Measurements from ENCODE around the gene RAMP1.
A peak's percentile ranks its signal among the peaks of the same experiment; 100 is the strongest.

The RAMP1 gene

GRCh38 chr2:237860273-237860935, 981 bp downstream of the RAMP1 start:
- no peak for TF ChIP-seq CTCF (IDR thresholded peaks at IDR 0.05; ENCODE audit: unreplicated experiment in 3 of 3)
- Mint-ChIP-seq H3K27ac (peak overlapping the region in 1 of 3 experiments; percentile 55), H3K4me3 (peak overlapping the region; percentile 69 to 81 (median 77)), H3K4me1 (peaks cover 21% of the 10 kb centered on the region), H3K36me3 (ENCODE audit: low read depth) (no peaks in the 10 kb centered on the region), H3K9me3 (no peaks in the 10 kb centered on the region), H3K27me3 (ENCODE audit: low read depth) (peaks cover 73% of the 10 kb centered on the region)

GRCh38 chr2:237861875-237862527, 2.6 kb downstream of the RAMP1 start:
- no peak for TF ChIP-seq CTCF (IDR thresholded peaks at IDR 0.05; ENCODE audit: unreplicated experiment in 3 of 3)
- Mint-ChIP-seq H3K27me3 (ENCODE audit: low read depth) (peaks cover 66% of the 10 kb centered on the region), H3K4me3 (no peak overlapping the region), H3K36me3 (ENCODE audit: low read depth) (no peaks in the 10 kb centered on the region), H3K4me1 (peaks cover 33% of the 10 kb centered on the region), H3K27ac (no peak overlapping the region), H3K9me3 (no peaks in the 10 kb centered on the region)

GRCh38 chr2:237862528-237862895, 3.1 kb downstream of the RAMP1 start:
- Mint-ChIP-seq H3K27me3 (ENCODE audit: low read depth) (peaks cover 61% of the 10 kb centered on the region), H3K4me1 (peaks cover 33% of the 10 kb centered on the region), H3K36me3 (ENCODE audit: low read depth) (no peaks in the 10 kb centered on the region), H3K4me3 (no peak overlapping the region), H3K27ac (no peak overlapping the region), H3K9me3 (no peaks in the 10 kb centered on the region)
- no peak for TF ChIP-seq CTCF (IDR thresholded peaks at IDR 0.05; ENCODE audit: unreplicated experiment in 3 of 3)

- TF ChIP-seq CTCF (IDR thresholded peaks at IDR 0.05; ENCODE audit: unreplicated experiment in 3 of 3): no peak
Measured at GRCh38 chr2:237863102-237863511, 3.7 kb downstream of the RAMP1 start.

GRCh38 chr2:237863689-237864443, 4.4 kb downstream of the RAMP1 start:
- Mint-ChIP-seq H3K27me3 (ENCODE audit: low read depth) (peaks cover 47% of the 10 kb centered on the region), H3K9me3 (no peaks in the 10 kb centered on the region), H3K36me3 (ENCODE audit: low read depth) (no peaks in the 10 kb centered on the region), H3K4me1 (peaks cover 28% of the 10 kb centered on the region), H3K4me3 (no peak overlapping the region), H3K27ac (no peak overlapping the region)
- TF ChIP-seq CTCF (IDR thresholded peaks at IDR 0.05; ENCODE audit: unreplicated experiment in 3 of 3): no peak

More at GRCh38 chr2:237863102-237863511, 3.7 kb downstream of the RAMP1 start:
- no peaks in the 10 kb centered on the region for H3K9me3 Mint-ChIP-seq
- no peak overlapping the region for H3K4me3 Mint-ChIP-seq
- no peak overlapping the region for H3K27ac Mint-ChIP-seq
- no peaks in the 10 kb centered on the region for H3K36me3 Mint-ChIP-seq (ENCODE audit: low read depth)
- peaks cover 29% of the 10 kb centered on the region for H3K4me1 Mint-ChIP-seq
- H3K27me3 Mint-ChIP-seq (ENCODE audit: low read depth): peaks cover 55% of the 10 kb centered on the region

Data from nephron (organoid).